IMR-90 (cell line): ENCODE data around the gene CEMP1. TPM values are rescaled to one million over a fixed set of nuclear protein-coding genes. Genes with fewer than 3 reads are reported as not detected.

Experiments used
- ATAC-seq: fragments of 200-7000 bp; cut with Tn5 transposase; 2 replicates; pipeline ENCODE4 v1.9.1; 2020; ENCODE audit warnings: low read depth, mild to moderate bottlenecking, moderate library complexity
- BruUV-seq: library from RNA; stranded (reverse); fragments of 400-500 nt; replicated peaks from 2 replicates; lab custom pipeline; 2021; lab: Mats Ljungman, UMichigan
- CTCF ChIA-PET: fragments of 300-600 bp; formaldehyde crosslinking; extraction: SDS; loops from one replicate; lab custom pipeline; 2021; ENCODE audit warnings: antibody characterized with exemption; lab: Yijun Ruan, JAX
- POLR2A ChIA-PET: fragments of 300-600 bp; sonication (Branson Sonifier 250); formaldehyde crosslinking; loops from one replicate; lab custom pipeline; 2022; ENCODE audit warnings: antibody characterized with exemption; ENCODE audit not compliant: unreplicated experiment; lab: Charles Lee
- DNase-seq: peaks from one replicate; pipeline ENCODE4 v3.0.0; 2013
- H2AFZ ChIP-seq: replicated peaks from 2 replicates; pipeline ENCODE3; 2013; ENCODE audit warnings: low read length, mild to moderate bottlenecking; ENCODE audit not compliant: poor library complexity
- H2AK5ac ChIP-seq: 2 replicates; pipeline ENCODE4 v1.6.1; 2013; ENCODE audit warnings: low read depth, low read length, inconsistent platforms
- H2AK9ac ChIP-seq: replicated peaks from 2 replicates; pipeline ENCODE3; 2013; ENCODE audit warnings: mild to moderate bottlenecking, low read depth, low read length, moderate library complexity; ENCODE audit not compliant: poor library complexity
- H2BK120ac ChIP-seq: 2 replicates; pipeline ENCODE4 v1.6.1; 2013; ENCODE audit warnings: low read depth, low read length, inconsistent platforms
- H2BK15ac ChIP-seq: 3 replicates; pipeline ENCODE4 v1.6.1; 2013; ENCODE audit warnings: low read depth, low read length, inconsistent platforms
- H2BK20ac ChIP-seq: 2 replicates; pipeline ENCODE4 v1.6.1; 2013; ENCODE audit warnings: low read depth, mild to moderate bottlenecking, inconsistent platforms, low read length, moderate library complexity
- H2BK5ac ChIP-seq: 2 replicates; pipeline ENCODE4 v1.6.1; 2013; ENCODE audit warnings: mild to moderate bottlenecking, low read depth, low read length, inconsistent platforms; ENCODE audit not compliant: poor library complexity, severe bottlenecking
- H3K14ac ChIP-seq: replicated peaks from 2 replicates; pipeline ENCODE4 v1.6.1; 2013; ENCODE audit warnings: low read depth, low read length, inconsistent platforms
- H3K18ac ChIP-seq: 2 replicates; pipeline ENCODE4 v1.6.1; 2013; ENCODE audit warnings: low read depth, low read length, control low read depth
- H3K23ac ChIP-seq: 2 replicates; pipeline ENCODE4 v1.6.1; 2013; ENCODE audit warnings: low read depth, low read length, inconsistent platforms
- H3K27ac ChIP-seq: 2 replicates; pipeline ENCODE4 v1.5.1; 2013; ENCODE audit warnings: mild to moderate bottlenecking, control low read depth, low read length; ENCODE audit not compliant: insufficient read depth
- H3K27me3 ChIP-seq: 2 replicates; pipeline ENCODE4 v1.6.1; 2013; ENCODE audit warnings: low read length; ENCODE audit not compliant: control insufficient read depth, insufficient read depth
- H3K36me3 ChIP-seq: 2 replicates; pipeline ENCODE4 v1.6.1; 2013; ENCODE audit warnings: low read length, mixed read lengths; ENCODE audit not compliant: control insufficient read depth, insufficient read depth
- H3K4ac ChIP-seq: 2 replicates; pipeline ENCODE4 v1.6.1; 2013; ENCODE audit warnings: low read depth, low read length, inconsistent platforms
- H3K4me1 ChIP-seq: 2 replicates; pipeline ENCODE4 v1.6.1; 2013; ENCODE audit warnings: low read length, mixed read lengths; ENCODE audit not compliant: control insufficient read depth, insufficient read depth
- H3K4me2 ChIP-seq: 2 replicates; pipeline ENCODE4 v1.6.1; 2013; ENCODE audit warnings: low read depth, mild to moderate bottlenecking, control low read depth, low read length, moderate library complexity
- H3K4me3 ChIP-seq: 2 replicates; pipeline ENCODE4 v1.5.1; 2013; ENCODE audit warnings: low read depth, mild to moderate bottlenecking, control low read depth, low read length, moderate library complexity; ENCODE audit not compliant: insufficient read depth
- H3K56ac ChIP-seq: 2 replicates; pipeline ENCODE4 v1.6.1; 2013; ENCODE audit warnings: low read length, inconsistent platforms; ENCODE audit not compliant: insufficient read depth; ENCODE audit errors: extremely low read depth
- H3K79me1 ChIP-seq, 2 experiments: 2 replicates each; pipeline ENCODE4 v1.6.1; 2013; ENCODE audit warnings: low read length in 2 of 2, inconsistent platforms in 1 of 2, low read depth in 1 of 2
- H3K9ac ChIP-seq: 2 replicates; pipeline ENCODE4 v1.6.1; 2013; ENCODE audit warnings: low read depth, low read length, control low read depth
- H3K9me1 ChIP-seq: 2 replicates; pipeline ENCODE4 v1.6.1; 2013; ENCODE audit warnings: low read length, inconsistent platforms; ENCODE audit not compliant: insufficient read depth
- H3K9me3 ChIP-seq: 2 replicates; pipeline ENCODE4 v1.6.1; 2013; ENCODE audit warnings: low read length; ENCODE audit not compliant: control insufficient read depth, insufficient read depth
- H4K20me1 ChIP-seq: 2 replicates; pipeline ENCODE4 v1.6.1; 2013; ENCODE audit warnings: low read length, inconsistent platforms; ENCODE audit not compliant: insufficient read depth
- H4K5ac ChIP-seq: 2 replicates; pipeline ENCODE4 v1.6.1; 2013; ENCODE audit warnings: mild to moderate bottlenecking, low read depth, low read length, control low read depth
- H4K8ac ChIP-seq, 2 experiments: 2 replicates each; pipeline ENCODE4 v1.6.1; 2013; ENCODE audit warnings: low read depth in 2 of 2, low read length in 2 of 2, control low read depth in 1 of 2, inconsistent platforms in 1 of 2
- H4K91ac ChIP-seq: 2 replicates; pipeline ENCODE4 v1.6.1; 2013; ENCODE audit warnings: low read depth, low read length, inconsistent platforms; ENCODE audit not compliant: insufficient read depth
- CEBPB ChIP-seq: IDR thresholded peaks from 2 replicates; pipeline ENCODE4 v1.6.1; 2012; ENCODE audit warnings: low read depth, low read length, improper control_type of control experiment
- CHD1 ChIP-seq: IDR thresholded peaks from 2 replicates; pipeline ENCODE4 v1.6.1; 2012; ENCODE audit warnings: low read depth, low read length, improper control_type of control experiment
- FOS ChIP-seq: fragments of 150-350 bp; IDR thresholded peaks from 2 replicates; pipeline ENCODE4 v1.6.1; 2016; ENCODE audit warnings: low read depth, low read length
- WGBS, 2 experiments: methylation state at CpG; one replicate each; pipeline versions ENCODE4 v1.1.5 to v1.1.7; 2013; ENCODE audit warnings: missing lambda C conversion rate in 2 of 2; ENCODE audit not compliant: insufficient read length in 1 of 2; ENCODE audit errors: extremely low coverage in 2 of 2; 5-methylcytosine and 5-hydroxymethylcytosine counted together
- dilution Hi-C: fragments of 300-500 bp; cut with HindIII; formaldehyde crosslinking; loops from one replicate; pipeline ENCODE4 v1.14.3; 2018; ENCODE audit warnings: low sequenced_read_pairs; ENCODE audit not compliant: unreplicated experiment
- in situ Hi-C: fragments of 300-500 bp; cut with MboI; formaldehyde crosslinking; loops from 3 replicates; pipeline ENCODE4 v1.14.3; 2019; ENCODE audit warnings: low sequenced_read_pairs, inconsistent platforms, mixed read lengths
- intact Hi-C: fragments of 100-400 bp; cut with micrococcal nuclease; formaldehyde crosslinking; loops from 2 replicates; pipeline ENCODE4 v1.10.0; 2022
- polyA plus RNA-seq, 3 experiments: library from polyadenylated mRNA; depleted of rRNA; stranded (reverse); fragments of >200 nt; gene quantifications; 2 replicates each; pipeline ENCODE4 v1.2.3, GENCODE V29; 2012; ENCODE audit warnings: low replicate concordance in 1 of 3
- total RNA-seq: library from RNA; depleted of rRNA; stranded (reverse); fragments of >200 nt; gene quantifications from 2 replicates; pipeline ENCODE4 v1.2.3, GENCODE V29; 2012
- TF ChIP-seq, protein P1 (sequence below): conservative IDR thresholded peaks from 2 replicates; pipeline ENCODE4 v1.5.1; 2012; ENCODE audit warnings: mild to moderate bottlenecking, low read depth, low read length, improper control_type of control experiment
- TF ChIP-seq, protein P2 (sequence below): fragments of 150-350 bp; IDR thresholded peaks from 2 replicates; pipeline ENCODE4 v1.6.1; 2016; ENCODE audit warnings: low read depth, mild to moderate bottlenecking, low read length, moderate library complexity, borderline replicate concordance

The CEMP1 gene
- total and polyA plus RNA-seq, 2 of the 4 experiments (the other 2 are of a cell fraction), result not detected

DNA sequence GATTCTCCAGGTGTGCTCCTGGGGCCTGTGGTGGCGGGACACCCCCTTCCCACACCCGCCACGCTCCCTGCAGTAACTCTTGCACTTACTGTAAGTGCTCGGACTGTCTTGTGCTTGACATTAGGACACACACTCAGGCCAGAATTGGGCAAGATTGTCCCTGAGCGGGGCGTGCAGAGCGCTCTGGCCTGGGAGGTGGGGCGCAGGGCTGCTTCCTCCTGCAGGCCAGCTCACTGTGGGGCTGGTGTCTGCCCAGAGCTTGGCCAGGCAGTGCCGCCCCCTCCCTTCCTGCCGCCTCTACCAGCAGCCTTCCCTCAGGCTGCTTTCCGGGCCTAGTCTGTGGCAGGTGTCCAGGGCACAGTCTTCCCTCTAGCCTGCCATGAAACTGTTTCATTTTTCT is 23.5 kb downstream of the CEMP1 start:
- Histone ChIP-seq H3K36me3 (no peaks in the 10 kb centered on the region), H2BK120ac (no peak overlapping the region), H3K9me1 (peaks cover 3% of the 10 kb centered on the region; the same call in 1 of the 2 replicates), H3K4me1 (peaks cover 8% of the 10 kb centered on the region), H3K23ac (no peak overlapping the region), H3K56ac (no peak overlapping the region), H3K4me2 (no peak overlapping the region), H3K79me1 (peaks cover 0 to 6% of the 10 kb centered on the region in 2 experiments; a peak in 1 of 4 replicates), H4K20me1 (0 out of 2 replicates have a peak, but pooled peaks cover 1% of the 10 kb centered on the region), H2BK5ac (no peak overlapping the region), H2AK9ac (no peak overlapping the region), H3K18ac (no peak overlapping the region), H3K4me3 (no peak overlapping the region), H3K14ac (no peak overlapping the region), H2AK5ac (no peak overlapping the region), H2AFZ (no peak overlapping the region), H3K27ac (no peak overlapping the region), H2BK15ac (no peak overlapping the region), H2BK20ac (no peak overlapping the region), H3K27me3 (no peaks in the 10 kb centered on the region), H4K5ac (no peak overlapping the region), H3K9ac (no peak overlapping the region), H3K4ac (no peak overlapping the region), H4K91ac (no peak overlapping the region), H3K9me3 (no peaks in the 10 kb centered on the region), H4K8ac (no peak overlapping the region)
- TF ChIP-seq CEBPB, result no peak
- TF ChIP-seq FOS, result no peak
- TF ChIP-seq, protein P1, sequence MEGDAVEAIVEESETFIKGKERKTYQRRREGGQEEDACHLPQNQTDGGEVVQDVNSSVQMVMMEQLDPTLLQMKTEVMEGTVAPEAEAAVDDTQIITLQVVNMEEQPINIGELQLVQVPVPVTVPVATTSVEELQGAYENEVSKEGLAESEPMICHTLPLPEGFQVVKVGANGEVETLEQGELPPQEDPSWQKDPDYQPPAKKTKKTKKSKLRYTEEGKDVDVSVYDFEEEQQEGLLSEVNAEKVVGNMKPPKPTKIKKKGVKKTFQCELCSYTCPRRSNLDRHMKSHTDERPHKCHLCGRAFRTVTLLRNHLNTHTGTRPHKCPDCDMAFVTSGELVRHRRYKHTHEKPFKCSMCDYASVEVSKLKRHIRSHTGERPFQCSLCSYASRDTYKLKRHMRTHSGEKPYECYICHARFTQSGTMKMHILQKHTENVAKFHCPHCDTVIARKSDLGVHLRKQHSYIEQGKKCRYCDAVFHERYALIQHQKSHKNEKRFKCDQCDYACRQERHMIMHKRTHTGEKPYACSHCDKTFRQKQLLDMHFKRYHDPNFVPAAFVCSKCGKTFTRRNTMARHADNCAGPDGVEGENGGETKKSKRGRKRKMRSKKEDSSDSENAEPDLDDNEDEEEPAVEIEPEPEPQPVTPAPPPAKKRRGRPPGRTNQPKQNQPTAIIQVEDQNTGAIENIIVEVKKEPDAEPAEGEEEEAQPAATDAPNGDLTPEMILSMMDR, result no peak
- TF ChIP-seq, protein P2, sequence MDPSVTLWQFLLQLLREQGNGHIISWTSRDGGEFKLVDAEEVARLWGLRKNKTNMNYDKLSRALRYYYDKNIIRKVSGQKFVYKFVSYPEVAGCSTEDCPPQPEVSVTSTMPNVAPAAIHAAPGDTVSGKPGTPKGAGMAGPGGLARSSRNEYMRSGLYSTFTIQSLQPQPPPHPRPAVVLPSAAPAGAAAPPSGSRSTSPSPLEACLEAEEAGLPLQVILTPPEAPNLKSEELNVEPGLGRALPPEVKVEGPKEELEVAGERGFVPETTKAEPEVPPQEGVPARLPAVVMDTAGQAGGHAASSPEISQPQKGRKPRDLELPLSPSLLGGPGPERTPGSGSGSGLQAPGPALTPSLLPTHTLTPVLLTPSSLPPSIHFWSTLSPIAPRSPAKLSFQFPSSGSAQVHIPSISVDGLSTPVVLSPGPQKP, result no peak
- TF ChIP-seq CHD1, result no peak
- intact Hi-C loops (no loop called here), in situ Hi-C loops (loop anchor here (10.0 kb wide), 1 partner anchor 253 kb away; the partner anchor contains the start of gene ECI1), dilution Hi-C loops (no loop called here)
- 89% methylated on average over 11 of the region's 11 CpGs; no CpG with 5 or more reads in 1 of the 2 experiments for WGBS, 2 experiments
- DNase-seq, result no peak
- no TSS peak for BruUV-seq
- POLR2A ChIA-PET, result no interaction called here
- CTCF ChIA-PET, result no interaction called here
- ATAC-seq, result no peak
